Rectal smooth muscle tissue (tissue), 1 donor: ENCODE data around the gene CRYZ.
A peak's percentile ranks its signal among the peaks of the same experiment; 100 is the strongest.
"Not testable (repeated sequence)": the region's sequence is repeated elsewhere in the genome, so short reads cannot be mapped to it uniquely, and the experiment has no call there.

ENCODE experiments used
- H3K27ac ChIP-seq: one replicate; pipeline ENCODE4 v1.7.0; 2013; ENCODE audit warnings: low read depth, low read length, inconsistent platforms
- H3K27me3 ChIP-seq: one replicate; pipeline ENCODE4 v1.7.0; 2013; ENCODE audit warnings: low read length; ENCODE audit not compliant: control insufficient read depth, insufficient read depth
- H3K36me3 ChIP-seq: one replicate; pipeline ENCODE4 v1.7.0; 2013; ENCODE audit warnings: low read length; ENCODE audit not compliant: control insufficient read depth, insufficient read depth
- H3K4me1 ChIP-seq: one replicate; pipeline ENCODE4 v1.7.0; 2013; ENCODE audit warnings: low read length; ENCODE audit not compliant: control insufficient read depth, insufficient read depth
- H3K4me3 ChIP-seq: one replicate; pipeline ENCODE4 v1.7.0; 2013; ENCODE audit warnings: low read length
- H3K9ac ChIP-seq: one replicate; pipeline ENCODE4 v1.7.0; 2013; ENCODE audit warnings: low read length

Gene CRYZ

GRCh38 chr1:74689621-74690363 lies 43.1 kb downstream of the CRYZ start:
- H3K27ac ChIP-seq, result no peak overlapping the region
- H3K9ac ChIP-seq, result no peak overlapping the region
- H3K27me3 ChIP-seq, result no peaks in the 10 kb centered on the region
- H3K4me1 ChIP-seq, result no peaks in the 10 kb centered on the region
- no peak overlapping the region for H3K4me3 ChIP-seq
- H3K36me3 ChIP-seq, result no peaks in the 10 kb centered on the region

DNA sequence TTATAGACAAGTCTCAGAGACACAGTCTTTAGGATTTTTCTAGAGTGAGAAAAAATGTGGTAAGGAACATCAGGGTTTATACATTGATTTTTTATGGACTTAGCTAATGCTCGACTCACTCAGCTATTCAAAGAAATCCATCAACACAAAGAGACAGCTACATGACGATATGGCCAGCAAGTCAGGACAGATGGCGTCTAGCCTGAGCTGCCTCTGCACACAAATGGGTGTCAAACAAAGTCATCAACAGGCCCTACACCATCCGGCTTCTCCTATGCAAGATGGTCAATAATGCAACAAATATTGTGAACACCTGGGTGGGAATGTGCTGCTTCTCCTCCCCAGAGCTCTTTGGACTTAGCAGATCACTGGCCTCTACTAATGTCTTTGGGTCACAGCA lies 45.9 kb downstream of the CRYZ start:
- Histone ChIP-seq H3K4me3 (no peak overlapping the region), H3K27me3 (no peaks in the 10 kb centered on the region), H3K36me3 (no peaks in the 10 kb centered on the region), H3K4me1 (no peaks in the 10 kb centered on the region), H3K9ac (no peak overlapping the region), H3K27ac (no peak overlapping the region)

GRCh38 chr1:74684301-74684700 lies 48.5 kb downstream of the CRYZ start:
- no peak overlapping the region for H3K27ac ChIP-seq

GRCh38 chr1:74683656-74684055 lies 49.2 kb downstream of the CRYZ start:
- Histone ChIP-seq H3K9ac (no peak overlapping the region), H3K27ac (no peak overlapping the region), H3K36me3 (no peaks in the 10 kb centered on the region), H3K4me1 (no peaks in the 10 kb centered on the region), H3K4me3 (no peak overlapping the region), H3K27me3 (no peaks in the 10 kb centered on the region)

More at GRCh38 chr1:74684301-74684700, 48.5 kb downstream of the CRYZ start:
- Histone ChIP-seq H3K36me3 (no peaks in the 10 kb centered on the region), H3K27me3 (no peaks in the 10 kb centered on the region), H3K9ac (no peak overlapping the region), H3K4me1 (no peaks in the 10 kb centered on the region), H3K4me3 (no peak overlapping the region)

DNA sequence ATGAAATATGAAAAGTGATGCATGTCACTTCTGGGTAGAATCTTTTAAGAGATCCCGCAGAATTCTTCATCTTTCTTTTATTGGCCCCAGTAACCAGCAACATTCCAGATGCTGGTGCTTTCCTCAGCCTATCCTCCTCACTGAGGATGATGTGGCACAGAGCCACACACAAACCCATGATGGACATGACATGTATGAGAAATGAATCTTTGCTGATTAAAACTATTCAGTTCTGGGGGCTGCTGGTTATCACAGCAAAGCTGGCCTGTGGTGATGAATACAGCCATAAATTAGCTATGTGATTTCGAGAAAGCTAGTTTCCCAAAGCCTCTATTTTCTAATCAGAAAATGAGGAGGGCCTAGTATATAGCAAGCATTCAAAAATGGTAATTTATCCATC lies 51.0 kb downstream of the CRYZ start:
- no peak overlapping the region for H3K9ac ChIP-seq
- H3K36me3 ChIP-seq, result no peaks in the 10 kb centered on the region
- H3K27ac ChIP-seq, result no peak overlapping the region
- no peaks in the 10 kb centered on the region for H3K27me3 ChIP-seq
- no peak overlapping the region for H3K4me3 ChIP-seq
- no peaks in the 10 kb centered on the region for H3K4me1 ChIP-seq

- H3K4me3 ChIP-seq, result no peak overlapping the region
- H3K27me3 ChIP-seq, result no peaks in the 10 kb centered on the region
- H3K9ac ChIP-seq, result no peak overlapping the region
- no peaks in the 10 kb centered on the region for H3K4me1 ChIP-seq
- H3K27ac ChIP-seq, result no peak overlapping the region
- no peaks in the 10 kb centered on the region for H3K36me3 ChIP-seq
Measured at GRCh38 chr1:74681449-74681848, 51.4 kb downstream of the CRYZ start.

DNA sequence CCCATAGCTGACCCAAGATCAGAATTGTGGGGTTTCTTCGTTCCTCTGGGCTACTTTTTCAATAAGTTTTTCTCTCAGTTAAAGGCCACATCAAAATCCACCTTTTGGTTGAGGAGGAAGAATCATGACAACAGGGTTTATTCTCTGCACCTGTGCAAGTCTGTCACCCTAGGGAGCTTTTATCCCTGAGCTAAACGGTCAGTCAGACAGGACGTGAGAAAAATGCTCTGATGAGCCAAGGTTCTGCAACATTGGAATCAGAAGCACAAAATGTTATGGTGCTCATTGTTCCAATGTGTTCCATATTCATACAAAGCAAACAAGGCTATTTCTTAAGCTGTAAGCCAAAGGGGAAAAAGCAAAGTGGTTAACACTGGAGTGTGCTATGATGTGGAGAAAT lies 51.8 kb downstream of the CRYZ start:
- Histone ChIP-seq H3K4me1 (no peaks in the 10 kb centered on the region), H3K9ac (no peak overlapping the region), H3K27me3 (no peaks in the 10 kb centered on the region), H3K4me3 (no peak overlapping the region), H3K27ac (no peak overlapping the region), H3K36me3 (no peaks in the 10 kb centered on the region)

GRCh38 chr1:74679811-74680210 lies 53.0 kb downstream of the CRYZ start:
- H3K4me1 ChIP-seq, result no peaks in the 10 kb centered on the region
- H3K4me3 ChIP-seq, result no peak overlapping the region
- H3K27ac ChIP-seq, result no peak overlapping the region
- no peaks in the 10 kb centered on the region for H3K36me3 ChIP-seq
- H3K27me3 ChIP-seq, result no peaks in the 10 kb centered on the region
- no peak overlapping the region for H3K9ac ChIP-seq

- Histone ChIP-seq H3K9ac (no peak overlapping the region), H3K4me1 (no peaks in the 10 kb centered on the region), H3K27me3 (no peaks in the 10 kb centered on the region), H3K27ac (no peak overlapping the region), H3K36me3 (no peaks in the 10 kb centered on the region), H3K4me3 (no peak overlapping the region)
Measured at GRCh38 chr1:74677926-74678325, 54.9 kb downstream of the CRYZ start.

GRCh38 chr1:74674278-74675048 lies 58.4 kb downstream of the CRYZ start:
- H3K4me1 ChIP-seq, result no peaks in the 10 kb centered on the region
- H3K4me3 ChIP-seq, result no peak overlapping the region
- H3K27me3 ChIP-seq, result no peaks in the 10 kb centered on the region
- H3K9ac ChIP-seq, result no peak overlapping the region
- no peaks in the 10 kb centered on the region for H3K36me3 ChIP-seq
- no peak overlapping the region for H3K27ac ChIP-seq

DNA sequence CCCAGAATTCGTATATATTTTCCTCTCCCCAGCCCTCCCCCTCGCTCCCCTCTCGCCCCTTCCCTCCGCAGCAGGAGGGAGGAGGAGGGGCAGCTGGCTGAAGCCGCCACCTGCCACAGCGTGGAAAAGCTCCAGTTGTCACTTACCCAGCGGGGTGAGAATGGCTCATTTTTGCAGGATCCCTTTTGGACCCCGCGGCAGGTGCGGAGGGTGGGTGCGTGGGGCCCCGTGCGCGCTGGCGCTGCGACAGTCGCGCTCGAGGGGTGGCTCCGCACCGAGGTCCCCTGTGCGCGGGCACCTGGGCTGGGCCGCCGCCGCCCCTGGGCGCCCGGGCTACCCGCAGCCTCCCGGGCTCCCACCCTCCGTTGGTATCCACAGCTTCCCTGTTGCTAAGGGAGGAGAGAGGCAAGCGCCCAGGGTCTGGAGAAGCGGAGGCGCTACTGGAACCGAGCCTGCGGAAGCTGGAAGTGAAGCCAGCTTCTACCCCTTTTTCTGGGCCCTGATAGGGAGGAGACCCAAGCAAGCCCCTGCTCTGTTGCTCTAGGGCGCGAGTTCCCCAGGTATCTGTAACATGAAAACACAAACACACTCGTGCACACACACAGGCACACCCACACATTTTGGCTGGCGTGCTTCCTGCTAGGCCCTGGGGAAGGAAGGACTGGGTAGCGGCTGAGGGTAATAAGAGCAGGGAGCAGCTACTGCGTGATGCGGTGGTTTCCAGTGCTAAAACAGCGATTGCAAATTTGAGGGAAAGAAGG lies 59.3 kb downstream of the CRYZ start, which contains the start of gene ERICH3:
ERICH3 (minus strand) TSS at position 442 of the 761 bp plus-strand sequence; CDS start at position 169, 273 bp downstream.
- H3K27ac ChIP-seq, result no peak within 1 kb of the TSS
- peak within 1 kb of the TSS; percentile 61 for H3K4me3 ChIP-seq

DNA sequence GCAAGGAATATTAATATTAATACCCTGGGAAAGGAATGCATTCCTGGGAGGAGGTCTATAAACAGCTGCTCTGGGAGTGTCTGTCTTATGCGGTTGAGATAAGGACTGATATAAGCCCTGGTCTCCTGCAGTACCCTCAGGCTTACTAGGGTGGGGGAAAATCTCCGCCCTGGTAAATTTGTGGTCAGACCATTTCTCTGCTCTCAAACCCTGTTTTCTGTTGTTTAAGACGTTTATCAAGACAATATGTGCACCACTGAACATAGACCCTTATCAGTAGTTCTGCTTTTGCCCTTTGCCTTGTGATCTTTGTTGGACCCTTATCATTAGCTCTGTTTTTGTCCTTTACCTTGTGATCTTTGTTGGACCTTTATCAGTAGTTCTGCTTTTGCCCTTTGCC lies 62.0 kb downstream of the CRYZ start:
- H3K36me3 ChIP-seq, H3K27me3 ChIP-seq, H3K9ac ChIP-seq, H3K27ac ChIP-seq, H3K4me3 ChIP-seq, H3K4me1 ChIP-seq: not testable (repeated sequence)

More for the DNA sequence above, 59.3 kb downstream of the CRYZ start, which contains the start of gene ERICH3:
- Histone ChIP-seq H3K36me3 (no peaks in the 10 kb centered on the region), H3K9ac (no peak within 1 kb of the TSS), H3K4me1 (no peaks in the 10 kb centered on the region), H3K27me3 (no peaks in the 10 kb centered on the region)
